ENCODE data around the gene BHLHE23. TPM values are rescaled to one million over a fixed set of nuclear protein-coding genes. Genes with fewer than 3 reads are reported as not detected.

The BHLHE23 gene
- total and polyA plus RNA-seq, 3 donors from 2014 or later: 5.3 to 6.6 TPM; not detected in 1

DNA sequence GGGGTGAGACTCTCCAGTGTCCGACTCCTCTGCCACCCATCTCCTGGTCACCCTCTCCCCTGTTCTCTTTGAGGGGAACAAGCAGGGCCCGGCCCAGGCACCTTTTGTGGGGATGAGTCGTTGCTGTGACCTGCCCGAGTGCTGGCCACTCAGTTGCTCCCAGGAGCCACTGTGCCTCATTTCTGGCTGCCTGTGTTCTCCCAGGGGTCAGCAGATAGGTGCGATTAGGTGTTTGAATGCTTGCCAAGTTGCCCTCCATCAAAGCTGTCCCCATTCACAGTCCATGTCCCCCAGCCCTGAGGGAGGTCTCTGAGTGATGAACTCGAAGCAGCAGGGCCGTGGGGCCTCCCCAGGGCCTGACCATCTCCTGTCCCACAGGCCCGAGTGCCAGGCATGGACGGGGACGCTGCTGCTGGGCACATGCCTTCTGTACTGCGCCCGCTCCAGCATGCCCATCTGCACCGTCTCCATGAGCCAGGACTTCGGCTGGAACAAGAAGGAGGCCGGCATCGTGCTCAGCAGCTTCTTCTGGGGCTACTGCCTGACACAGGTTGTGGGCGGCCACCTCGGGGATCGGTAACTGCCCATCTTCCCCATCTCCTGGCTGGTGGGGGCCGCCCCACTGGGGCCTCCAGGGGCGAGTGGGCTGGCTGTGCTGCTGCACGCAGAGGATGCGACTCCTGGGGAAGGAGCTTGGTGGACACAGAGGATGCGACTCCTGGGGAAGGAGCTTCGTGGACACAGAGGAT is 50.2 kb downstream of the BHLHE23 start:
- no peaks in the 10 kb centered on the region for H3K27me3 ChIP-seq
- 91 to 95% methylated on average over 24 to 25 of the region's 25 CpGs for WGBS, 2 donors

More for the DNA sequence above, 50.2 kb downstream of the BHLHE23 start:
- H3K9me3 ChIP-seq: no peaks in the 10 kb centered on the region
- DNase-seq: no peak
- no peaks in the 10 kb centered on the region for H3K36me3 ChIP-seq (ENCODE audit: low read depth, missing control alignments)
- peaks cover 30% of the 10 kb centered on the region for H3K4me1 ChIP-seq
- intact Hi-C loops (cut with DNase I; ENCODE audit: low total_unique reads): no loop called here
- H3K27ac ChIP-seq: no peak overlapping the region
- no peak for TF ChIP-seq CTCF (IDR thresholded peaks at IDR 0.05)
- no peak for TF ChIP-seq POLR2A (IDR thresholded peaks at IDR 0.05)
- no peak overlapping the region for H3K4me3 ChIP-seq

Other genes with a start within 250 kb of the BHLHE23 start
- 10 to 100 TPM; 52.5 to 56.7 TPM for gene MRGBP, start 210.5 kb downstream of the BHLHE23 start, total RNA-seq
- 98.3 TPM for gene MRGBP, start 210.5 kb downstream of the BHLHE23 start, polyA plus RNA-seq (ENCODE audit: insufficient read depth, low read depth, low replicate concordance)
- gene OGFR, start 202.1 kb downstream of the BHLHE23 start, total RNA-seq: 10 to 100 TPM; 46.6 to 57.0 TPM
- gene OGFR, start 202.1 kb downstream of the BHLHE23 start, polyA plus RNA-seq (ENCODE audit: insufficient read depth, low read depth, low replicate concordance): 23.7 TPM
- gene COL9A3, start 189.9 kb downstream of the BHLHE23 start, total RNA-seq: 10 to 100 TPM; 19.1 to 50.6 TPM
- gene COL9A3, start 189.9 kb downstream of the BHLHE23 start, polyA plus RNA-seq (ENCODE audit: insufficient read depth, low read depth, low replicate concordance): 21.3 TPM
- 10 to 100 TPM; 66.4 to 85.3 TPM for gene TCFL5, start 145.1 kb downstream of the BHLHE23 start, total RNA-seq
- 184 TPM for gene TCFL5, start 145.1 kb downstream of the BHLHE23 start, polyA plus RNA-seq (ENCODE audit: insufficient read depth, low read depth, low replicate concordance)
- gene DIDO1, start 80.5 kb downstream of the BHLHE23 start, total RNA-seq: 10 to 100 TPM; 98.6 to 99.7 TPM
- gene DIDO1, start 80.5 kb downstream of the BHLHE23 start, polyA plus RNA-seq (ENCODE audit: insufficient read depth, low read depth, low replicate concordance): 50.5 TPM
- 10 to 100 TPM; 41.9 to 42.6 TPM for gene GID8, start 68.8 kb downstream of the BHLHE23 start, total RNA-seq
- gene GID8, start 68.8 kb downstream of the BHLHE23 start, polyA plus RNA-seq (ENCODE audit: insufficient read depth, low read depth, low replicate concordance): 27.3 TPM
- gene SLC17A9, start 54.3 kb downstream of the BHLHE23 start, total RNA-seq: 1 to 10 TPM; 2.9 to 3.2 TPM
- 2.1 TPM for gene SLC17A9, start 54.3 kb downstream of the BHLHE23 start, polyA plus RNA-seq (ENCODE audit: insufficient read depth, low read depth, low replicate concordance)
- gene YTHDF1, start 209.2 kb upstream of the BHLHE23 start, total RNA-seq: 10 to 100 TPM; 55.7 to 56.9 TPM
- 37.2 TPM for gene YTHDF1, start 209.2 kb upstream of the BHLHE23 start, polyA plus RNA-seq (ENCODE audit: insufficient read depth, low read depth, low replicate concordance)
- under 1 TPM; 0.24 to 0.25 TPM for gene BIRC7, start 228.9 kb upstream of the BHLHE23 start, total RNA-seq
- 0.33 TPM for gene BIRC7, start 228.9 kb upstream of the BHLHE23 start, polyA plus RNA-seq (ENCODE audit: insufficient read depth, low read depth, low replicate concordance)
- gene NKAIN4, start 247.5 kb upstream of the BHLHE23 start, total RNA-seq: 1 to 10 TPM; 4.7 to 6.0 TPM
- 3.9 TPM for gene NKAIN4, start 247.5 kb upstream of the BHLHE23 start, polyA plus RNA-seq (ENCODE audit: insufficient read depth, low read depth, low replicate concordance)